Caco-2 (cell line): Measurements from ENCODE around the gene ZPBP2. TPM values are rescaled to one million over a fixed set of nuclear protein-coding genes. Genes with fewer than 3 reads are reported as not detected.

ENCODE experiments used
- Bru-seq: library from RNA; stranded (reverse); fragments of 400-500 nt; gene quantifications from one replicate; lab custom pipeline; 2021; lab: Mats Ljungman, UMichigan
- BruChase-seq, 2 experiments: library from RNA; stranded (reverse); fragments of 400-500 nt; gene quantifications; one replicate each; lab custom pipeline; 2021; lab: Mats Ljungman, UMichigan
- BruUV-seq: library from RNA; stranded (reverse); fragments of 400-500 nt; replicated peaks from 2 replicates; lab custom pipeline; 2021; lab: Mats Ljungman, UMichigan
- CTCF ChIA-PET: fragments of 300-600 bp; sonication (Branson Sonifier 250); formaldehyde crosslinking; loops from one replicate; lab custom pipeline; 2022; ENCODE audit warnings: antibody characterized with exemption; lab: Charles Lee
- POLR2A ChIA-PET: fragments of 300-600 bp; sonication (Branson Sonifier 250); formaldehyde crosslinking; loops from one replicate; lab custom pipeline; 2022; ENCODE audit warnings: antibody characterized with exemption; lab: Charles Lee
- DNase-seq, 2 experiments: peaks; one replicate each; pipeline versions ENCODE4 v3.0.0 to v3.0.0-alpha.2; 2020 to 2022
- H3K27me3 ChIP-seq: replicated peaks from 2 replicates; pipeline ENCODE4 v1.6.0; 2011; ENCODE audit warnings: low read length; ENCODE audit not compliant: control insufficient read depth, insufficient read depth
- H3K36me3 ChIP-seq: 2 replicates; pipeline ENCODE4 v1.5.1; 2011; ENCODE audit warnings: low read length; ENCODE audit not compliant: control insufficient read depth, insufficient read depth
- H3K4me1 ChIP-seq: fragments of 250-450 bp; sonication (Bioruptor Pico); 2 replicates; pipeline ENCODE4 v1.5.1; 2020; ENCODE audit warnings: mild to moderate bottlenecking
- H3K4me3 ChIP-seq: 2 replicates; pipeline ENCODE4 v1.5.1; 2011; ENCODE audit warnings: low read depth, mild to moderate bottlenecking, control low read depth, low read length
- H3K9me3 ChIP-seq: fragments of 250-450 bp; sonication (Bioruptor Pico); 2 replicates; pipeline ENCODE4 v1.5.1; 2020; ENCODE audit warnings: mild to moderate bottlenecking, moderate library complexity
- H3K27ac Mint-ChIP-seq: one replicate; pipeline ENCODE4 v1.8.0; 2022; ENCODE audit warnings: mixed read lengths; ENCODE audit not compliant: unreplicated experiment
- H3K27me3 Mint-ChIP-seq: one replicate; pipeline ENCODE4 v1.8.0; 2022; ENCODE audit warnings: mixed read lengths; ENCODE audit not compliant: insufficient read depth, unreplicated experiment
- H3K36me3 Mint-ChIP-seq: one replicate; pipeline ENCODE4 v1.8.0; 2022; ENCODE audit warnings: mild to moderate bottlenecking, mixed read lengths; ENCODE audit not compliant: insufficient read depth, unreplicated experiment
- H3K4me1 Mint-ChIP-seq: one replicate; pipeline ENCODE4 v1.8.0; 2022; ENCODE audit warnings: low read depth, mixed read lengths; ENCODE audit not compliant: unreplicated experiment
- H3K4me3 Mint-ChIP-seq: one replicate; pipeline ENCODE4 v1.8.0; 2022; ENCODE audit warnings: mild to moderate bottlenecking, moderate library complexity, mixed read lengths; ENCODE audit not compliant: unreplicated experiment
- H3K9me3 Mint-ChIP-seq: one replicate; pipeline ENCODE4 v1.8.0; 2022; ENCODE audit warnings: mixed read lengths; ENCODE audit not compliant: unreplicated experiment
- intact Hi-C: fragments of 100-400 bp; cut with micrococcal nuclease; formaldehyde crosslinking; loops from one replicate; pipeline ENCODE4 v1.10.0; 2022; ENCODE audit not compliant: unreplicated experiment
- long read RNA-seq: library from polyadenylated mRNA; stranded (forward); transcript quantifications from one replicate; pipeline ENCODE4 v2.0.0, GENCODE V29; 2022
- total RNA-seq: library from RNA; stranded (reverse); gene quantifications from 2 replicates; pipeline ENCODE4 v1.2.3, GENCODE V29; 2022
- TF ChIP-seq, protein P1 (sequence below), 2 experiments: fragments of 200-600 bp in 1 of 2; IDR thresholded peaks; 1 replicate in 1 of 2; 2 replicates in 1 of 2; pipeline versions ENCODE4 v1.5.1 to v1.8.0; 2011 to 2022; ENCODE audit warnings: antibody characterized with exemption in 1 of 2, control low read depth in 1 of 2, inconsistent platforms in 1 of 2, low read depth in 1 of 2, low read length in 1 of 2, mild to moderate bottlenecking in 1 of 2, moderate library complexity in 1 of 2; ENCODE audit not compliant: insufficient read depth in 1 of 2, severe bottlenecking in 1 of 2, unreplicated experiment in 1 of 2

ZPBP2 gene, protein sequence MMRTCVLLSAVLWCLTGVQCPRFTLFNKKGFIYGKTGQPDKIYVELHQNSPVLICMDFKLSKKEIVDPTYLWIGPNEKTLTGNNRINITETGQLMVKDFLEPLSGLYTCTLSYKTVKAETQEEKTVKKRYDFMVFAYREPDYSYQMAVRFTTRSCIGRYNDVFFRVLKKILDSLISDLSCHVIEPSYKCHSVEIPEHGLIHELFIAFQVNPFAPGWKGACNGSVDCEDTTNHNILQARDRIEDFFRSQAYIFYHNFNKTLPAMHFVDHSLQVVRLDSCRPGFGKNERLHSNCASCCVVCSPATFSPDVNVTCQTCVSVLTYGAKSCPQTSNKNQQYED
- total RNA-seq (not detected in 2 replicates), Bru-seq, nascent RNA (not detected), BruChase-seq, experiment 1, labeled RNA remaining after a 2-hour chase (not detected), BruChase-seq, experiment 2, labeled RNA remaining after a 6-hour chase (not detected)
- long read RNA-seq: 0 reads

DNA sequence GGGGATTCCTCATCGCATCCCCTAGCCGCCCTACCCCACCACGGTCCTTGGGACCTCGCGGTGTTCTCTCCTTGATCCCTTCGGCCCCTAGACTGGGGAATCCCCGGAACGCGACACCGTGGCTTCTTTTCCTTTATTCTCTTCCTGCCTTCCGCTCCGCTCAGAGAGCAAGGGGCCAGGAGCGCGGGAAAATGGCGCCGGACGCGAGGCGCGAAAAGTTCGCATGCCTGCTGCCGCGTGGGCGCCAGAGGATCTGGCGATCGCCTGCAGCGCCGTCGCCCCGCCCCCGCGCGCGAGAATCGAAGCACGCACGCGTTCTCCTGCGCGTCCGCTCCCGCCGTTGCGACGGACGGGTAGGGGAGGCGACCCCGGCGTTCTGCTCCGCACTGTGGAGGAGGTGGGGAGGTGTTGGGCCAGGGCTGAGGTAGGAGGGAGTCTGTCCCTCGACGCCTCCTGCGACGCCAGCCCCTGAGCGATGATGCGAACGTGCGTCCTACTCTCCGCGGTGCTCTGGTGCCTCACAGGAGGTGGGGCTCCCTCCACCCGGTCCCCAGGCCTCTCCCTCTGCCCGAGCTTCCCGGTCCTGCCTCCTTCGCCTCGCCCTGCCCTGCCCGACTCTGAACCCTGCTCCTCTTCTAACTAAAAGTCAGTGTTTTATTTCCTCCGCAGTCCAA, at the start of gene ZPBP2:
TSS of gene ZPBP2 (plus strand) at position 323 of the 674 bp plus-strand sequence. CDS start at position 476, 153 bp downstream.
- Mint-ChIP-seq H3K4me3 (no peak within 1 kb of the TSS), H3K36me3 (peaks cover 5% of the 10 kb centered on the region), H3K27me3 (peaks cover 17% of the 10 kb centered on the region), H3K9me3 (no peaks in the 10 kb centered on the region), H3K27ac (no peak within 1 kb of the TSS), H3K4me1 (no peaks in the 10 kb centered on the region)
- intact Hi-C loops: no loop called here
- CTCF ChIA-PET: no interaction called here
- BruUV-seq: no TSS peak
- Histone ChIP-seq H3K36me3 (no peaks in the 10 kb centered on the region), H3K4me1 (no peaks in the 10 kb centered on the region), H3K4me3 (no peak within 1 kb of the TSS), H3K9me3 (no peaks in the 10 kb centered on the region), H3K27me3 (no peaks in the 10 kb centered on the region)
- DNase-seq: no peak
- POLR2A ChIA-PET: no interaction called here
- TF ChIP-seq, protein P1, sequence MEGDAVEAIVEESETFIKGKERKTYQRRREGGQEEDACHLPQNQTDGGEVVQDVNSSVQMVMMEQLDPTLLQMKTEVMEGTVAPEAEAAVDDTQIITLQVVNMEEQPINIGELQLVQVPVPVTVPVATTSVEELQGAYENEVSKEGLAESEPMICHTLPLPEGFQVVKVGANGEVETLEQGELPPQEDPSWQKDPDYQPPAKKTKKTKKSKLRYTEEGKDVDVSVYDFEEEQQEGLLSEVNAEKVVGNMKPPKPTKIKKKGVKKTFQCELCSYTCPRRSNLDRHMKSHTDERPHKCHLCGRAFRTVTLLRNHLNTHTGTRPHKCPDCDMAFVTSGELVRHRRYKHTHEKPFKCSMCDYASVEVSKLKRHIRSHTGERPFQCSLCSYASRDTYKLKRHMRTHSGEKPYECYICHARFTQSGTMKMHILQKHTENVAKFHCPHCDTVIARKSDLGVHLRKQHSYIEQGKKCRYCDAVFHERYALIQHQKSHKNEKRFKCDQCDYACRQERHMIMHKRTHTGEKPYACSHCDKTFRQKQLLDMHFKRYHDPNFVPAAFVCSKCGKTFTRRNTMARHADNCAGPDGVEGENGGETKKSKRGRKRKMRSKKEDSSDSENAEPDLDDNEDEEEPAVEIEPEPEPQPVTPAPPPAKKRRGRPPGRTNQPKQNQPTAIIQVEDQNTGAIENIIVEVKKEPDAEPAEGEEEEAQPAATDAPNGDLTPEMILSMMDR (IDR thresholded peaks at IDR 0.05; ENCODE audit: insufficient read depth in 1 of 2, low read depth in 1 of 2, low read length in 1 of 2, severe bottlenecking in 1 of 2, unreplicated experiment in 1 of 2): no peak

DNA sequence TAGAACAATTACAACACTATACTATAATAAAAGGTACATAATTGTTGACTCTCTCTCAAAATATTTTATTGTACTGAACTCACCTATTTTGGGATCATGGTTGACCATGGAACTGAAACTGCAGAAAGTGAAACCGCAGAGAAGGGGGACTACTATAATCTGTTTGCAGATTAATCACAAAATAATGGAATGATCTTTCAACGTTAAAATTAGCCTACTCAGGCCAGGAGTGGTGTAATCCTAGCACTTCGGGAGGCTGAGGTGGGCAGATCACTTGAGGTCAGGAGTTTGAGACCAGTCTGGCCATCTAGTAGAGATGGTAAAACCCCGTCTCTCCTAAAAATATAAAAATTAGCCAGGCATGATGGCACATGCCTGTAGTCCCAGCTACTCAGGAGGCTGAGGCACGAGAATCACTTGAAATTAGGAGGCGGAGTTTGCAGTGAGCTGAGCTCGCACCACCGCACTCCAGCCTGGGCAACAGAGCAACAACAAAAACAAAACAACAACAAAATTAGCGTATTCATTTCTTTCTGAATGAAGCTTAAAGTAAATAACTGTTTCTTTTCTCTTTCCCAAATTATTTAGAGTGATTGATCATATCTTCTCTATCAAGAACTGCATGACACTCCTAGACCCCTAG, 49.5 kb upstream of the ZPBP2 start:
- Histone ChIP-seq H3K36me3 (no peaks in the 10 kb centered on the region), H3K9me3 (peaks cover 10% of the 10 kb centered on the region), H3K4me1 (no peaks in the 10 kb centered on the region), H3K27me3 (no peaks in the 10 kb centered on the region), H3K4me3 (no peak overlapping the region)
- H3K4me3 Mint-ChIP-seq: no peak overlapping the region
- TF ChIP-seq, protein P1 (IDR thresholded peaks at IDR 0.05; ENCODE audit: insufficient read depth in 1 of 2, low read depth in 1 of 2, low read length in 1 of 2, severe bottlenecking in 1 of 2, unreplicated experiment in 1 of 2): no peak
- no peak for DNase-seq
- peaks cover 8% of the 10 kb centered on the region for H3K36me3 Mint-ChIP-seq
- H3K27ac Mint-ChIP-seq: no peak overlapping the region
- intact Hi-C loops: no loop called here
- CTCF ChIA-PET: no interaction called here
- H3K9me3 Mint-ChIP-seq: peaks cover 12% of the 10 kb centered on the region
- H3K4me1 Mint-ChIP-seq: no peaks in the 10 kb centered on the region
- H3K27me3 Mint-ChIP-seq: no peaks in the 10 kb centered on the region
- POLR2A ChIA-PET: no interaction called here
- BruUV-seq: no TSS peak

DNA sequence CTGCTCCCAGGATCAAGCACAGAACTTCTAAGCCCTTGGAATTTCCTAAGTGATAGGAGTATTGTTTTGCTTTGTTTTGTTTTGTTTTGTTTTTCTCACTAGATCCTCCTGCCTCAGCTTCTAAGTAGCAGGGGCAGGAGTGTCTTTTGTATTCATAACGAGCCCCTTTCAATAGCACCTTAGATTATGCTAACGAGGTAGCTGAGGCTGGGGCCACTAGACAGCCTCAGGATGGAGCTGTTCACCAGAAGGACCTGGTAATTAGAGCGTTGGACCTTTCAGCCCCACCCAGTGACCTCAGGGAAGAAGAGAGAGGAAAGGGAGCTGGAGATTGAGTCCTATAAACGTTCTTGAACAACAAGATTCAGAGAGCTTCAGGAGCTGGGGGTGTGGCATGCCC, 47.5 kb upstream of the ZPBP2 start:
- H3K4me1 ChIP-seq: no peaks in the 10 kb centered on the region
- no peak overlapping the region for H3K4me3 ChIP-seq
- intact Hi-C loops: no loop called here
- CTCF ChIA-PET: interaction anchor here (0.9 to 1.2 kb wide), 2 partner anchors 102 to 138 kb away, joined by 3 to 4 read pairs; no protein-coding TSS in a partner anchor
- no peak overlapping the region for H3K4me3 Mint-ChIP-seq
- H3K27me3 ChIP-seq: no peaks in the 10 kb centered on the region
- peaks cover 30% of the 10 kb centered on the region for H3K9me3 Mint-ChIP-seq
- peaks cover 23% of the 10 kb centered on the region for H3K9me3 ChIP-seq
- no peaks in the 10 kb centered on the region for H3K4me1 Mint-ChIP-seq
- H3K27ac Mint-ChIP-seq: no peak overlapping the region
- BruUV-seq: no TSS peak
- no peaks in the 10 kb centered on the region for H3K27me3 Mint-ChIP-seq
- TF ChIP-seq, protein P1 (IDR thresholded peaks at IDR 0.05; ENCODE audit: insufficient read depth in 1 of 2, low read depth in 1 of 2, low read length in 1 of 2, severe bottlenecking in 1 of 2, unreplicated experiment in 1 of 2): no peak
- POLR2A ChIA-PET: no interaction called here
- no peaks in the 10 kb centered on the region for H3K36me3 ChIP-seq
- no peak for DNase-seq
- H3K36me3 Mint-ChIP-seq: peaks cover 13% of the 10 kb centered on the region
